Measurements from ENCODE around the gene WDR77.

DNA sequence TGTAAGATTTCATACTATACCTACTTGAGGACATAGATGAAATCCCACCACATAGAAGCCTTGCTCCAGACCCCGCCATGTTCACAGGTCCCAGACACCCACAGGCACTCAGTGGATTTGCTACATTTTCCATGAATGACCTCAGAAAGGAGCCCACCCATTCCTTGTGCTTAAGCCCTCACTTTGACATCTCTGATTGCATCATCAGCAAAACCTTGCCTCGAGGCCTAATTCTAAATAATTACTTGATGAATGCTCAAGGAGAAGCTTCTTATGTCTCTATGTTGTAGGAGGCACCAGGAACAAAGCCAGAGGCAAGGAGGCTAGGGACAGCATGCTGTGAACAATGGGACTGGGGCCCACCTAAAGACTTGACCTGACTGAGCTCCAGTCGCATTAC, 33.6 kb downstream of the WDR77 start:
- TF ChIP-seq EZH2phosphoT487 (IDR thresholded peaks at IDR 0.05; ENCODE audit: insufficient read depth, low read depth) (no peak), EZH2 (IDR thresholded peaks at IDR 0.05; ENCODE audit: insufficient read depth, poor library complexity, severe bottlenecking) (no peak)

Data from GM23248 (cell line).